Fibroblast of lung (primary cell): ENCODE measurements around the gene ZFYVE26. TPM values are rescaled to one million over a fixed set of nuclear protein-coding genes. Genes with fewer than 3 reads are reported as not detected.

ENCODE experiments used
- DNase-seq, 2 donors: peaks; one replicate each; pipeline versions ENCODE4 v3.0.0 to v3.0.0-alpha.2; 2010; ENCODE audit warnings: low read depth in 2 of 2
- H2AFZ ChIP-seq: 2 replicates; pipeline ENCODE4 v1.5.1; 2012; ENCODE audit warnings: low read length, control low read depth, inconsistent platforms
- H3K27ac ChIP-seq: 2 replicates; pipeline ENCODE4 v1.5.1; 2011; ENCODE audit warnings: low read length, control low read depth; ENCODE audit not compliant: insufficient read depth
- H3K27me3 ChIP-seq: 2 replicates; pipeline ENCODE4 v1.5.1; 2011; ENCODE audit warnings: mild to moderate bottlenecking, low read length; ENCODE audit not compliant: control insufficient read depth, insufficient read depth
- H3K36me3 ChIP-seq: 2 replicates; pipeline ENCODE4 v1.5.1; 2011; ENCODE audit warnings: low read length; ENCODE audit not compliant: control insufficient read depth, insufficient read depth
- H3K4me1 ChIP-seq: 2 replicates; pipeline ENCODE4 v1.5.1; 2011; ENCODE audit warnings: low read length; ENCODE audit not compliant: control insufficient read depth, insufficient read depth; ENCODE audit errors: extremely low read depth
- H3K4me2 ChIP-seq: 2 replicates; pipeline ENCODE4 v1.5.1; 2011; ENCODE audit warnings: low read length, control low read depth; ENCODE audit not compliant: insufficient read depth; ENCODE audit errors: extremely low read depth
- H3K4me3 ChIP-seq, 4 experiments: fragments of 200-600 bp in 1 of 4; sonication (generic) in 1 of 4; replicated peaks in 1 of 4; 2 replicates each; pipeline ENCODE4 v1.5.1; 2011 to 2016; ENCODE audit warnings: low read length in 4 of 4, low read depth in 3 of 4, mild to moderate bottlenecking in 3 of 4, control low read depth in 2 of 4, inconsistent platforms in 1 of 4, mixed read lengths in 1 of 4; ENCODE audit not compliant: insufficient read depth in 1 of 4; ENCODE audit errors: control extremely low read depth in 1 of 4
- H3K79me2 ChIP-seq: 2 replicates; pipeline ENCODE4 v1.5.1; 2012; ENCODE audit warnings: mild to moderate bottlenecking, low read length, inconsistent platforms; ENCODE audit not compliant: control insufficient read depth, insufficient read depth
- H3K9ac ChIP-seq: 2 replicates; pipeline ENCODE4 v1.5.1; 2011; ENCODE audit warnings: mild to moderate bottlenecking, low read length, control low read depth; ENCODE audit not compliant: insufficient read depth
- H3K9me3 ChIP-seq: 2 replicates; pipeline ENCODE4 v1.5.1; 2012; ENCODE audit warnings: low read depth, low read length; ENCODE audit not compliant: control insufficient read depth, insufficient read depth
- H4K20me1 ChIP-seq: 2 replicates; pipeline ENCODE4 v1.5.1; 2011; ENCODE audit warnings: low read length; ENCODE audit not compliant: control insufficient read depth, insufficient read depth; ENCODE audit errors: extremely low read depth
- EZH2 ChIP-seq: IDR thresholded peaks from 2 replicates; pipeline ENCODE4 v1.5.1; 2012; ENCODE audit warnings: low read length, control low read depth, mild to moderate bottlenecking; ENCODE audit errors: missing control alignments
- polyA plus RNA-seq, 2 donors: library from polyadenylated mRNA; depleted of rRNA in 1 of 2; stranded (reverse) in 1 of 2; unstranded in 1 of 2; fragments of >200 nt; gene quantifications; 2 replicates each; pipeline ENCODE4 v1.2.1, GENCODE V29; 2011 to 2012; ENCODE audit warnings: missing spikeins in 1 of 2
- total RNA-seq: library from RNA; depleted of rRNA; stranded (reverse); fragments of >200 nt; gene quantifications from 2 replicates; pipeline ENCODE4 v1.2.1, GENCODE V29; 2014
- TF ChIP-seq, protein P1 (sequence below), 2 donors: IDR thresholded peaks in 1 of 2; conservative IDR thresholded peaks in 1 of 2; 1 replicate in 1 of 2; 2 replicates in 1 of 2; pipeline ENCODE4 v1.5.1; 2011 to 2012; ENCODE audit warnings: low read length in 2 of 2, control low read depth in 1 of 2, inconsistent platforms in 1 of 2, low read depth in 1 of 2, mild to moderate bottlenecking in 1 of 2

ZFYVE26 gene
- total and polyA plus RNA-seq, 2 donors (not counting 1 experiment from before 2014, with no cell fraction given) = 8.4 to 18.7 TPM

- DNase-seq = no peak
- Histone ChIP-seq H3K9me3 (no peaks in the 10 kb centered on the region), H3K9ac (no peak overlapping the region), H3K4me3 (no peak overlapping the region), H3K4me2 (no peak overlapping the region), H3K36me3 (peaks cover 8% of the 10 kb centered on the region), H3K27ac (no peak overlapping the region), H3K79me2 (no peaks in the 10 kb centered on the region), H2AFZ (no peak overlapping the region), H3K4me1 (no peaks in the 10 kb centered on the region), H4K20me1 (no peaks in the 10 kb centered on the region), H3K27me3 (no peaks in the 10 kb centered on the region)
- TF ChIP-seq EZH2 = no peak
- TF ChIP-seq, protein P1, sequence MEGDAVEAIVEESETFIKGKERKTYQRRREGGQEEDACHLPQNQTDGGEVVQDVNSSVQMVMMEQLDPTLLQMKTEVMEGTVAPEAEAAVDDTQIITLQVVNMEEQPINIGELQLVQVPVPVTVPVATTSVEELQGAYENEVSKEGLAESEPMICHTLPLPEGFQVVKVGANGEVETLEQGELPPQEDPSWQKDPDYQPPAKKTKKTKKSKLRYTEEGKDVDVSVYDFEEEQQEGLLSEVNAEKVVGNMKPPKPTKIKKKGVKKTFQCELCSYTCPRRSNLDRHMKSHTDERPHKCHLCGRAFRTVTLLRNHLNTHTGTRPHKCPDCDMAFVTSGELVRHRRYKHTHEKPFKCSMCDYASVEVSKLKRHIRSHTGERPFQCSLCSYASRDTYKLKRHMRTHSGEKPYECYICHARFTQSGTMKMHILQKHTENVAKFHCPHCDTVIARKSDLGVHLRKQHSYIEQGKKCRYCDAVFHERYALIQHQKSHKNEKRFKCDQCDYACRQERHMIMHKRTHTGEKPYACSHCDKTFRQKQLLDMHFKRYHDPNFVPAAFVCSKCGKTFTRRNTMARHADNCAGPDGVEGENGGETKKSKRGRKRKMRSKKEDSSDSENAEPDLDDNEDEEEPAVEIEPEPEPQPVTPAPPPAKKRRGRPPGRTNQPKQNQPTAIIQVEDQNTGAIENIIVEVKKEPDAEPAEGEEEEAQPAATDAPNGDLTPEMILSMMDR (conservative IDR thresholded peaks at IDR 0.05 in 1 of 2, IDR thresholded peaks at IDR 0.05 in 1 of 2; ENCODE audit: low read depth in 1 of 2, low read length in 2 of 2) = no peak
Observed at GRCh38 chr14:67773844-67774377, 42.5 kb downstream of the ZFYVE26 start.

- H3K9me3 ChIP-seq = no peaks in the 10 kb centered on the region
- no peak overlapping the region for H3K4me3 ChIP-seq
- no peak for DNase-seq
- TF ChIP-seq, protein P1 (conservative IDR thresholded peaks at IDR 0.05 in 1 of 2, IDR thresholded peaks at IDR 0.05 in 1 of 2; ENCODE audit: low read depth in 1 of 2, low read length in 2 of 2) = no peak
- no peak for TF ChIP-seq EZH2
- no peak overlapping the region for H3K9ac ChIP-seq
- no peaks in the 10 kb centered on the region for H3K4me1 ChIP-seq
- no peak overlapping the region for H3K4me2 ChIP-seq
- no peak overlapping the region for H2AFZ ChIP-seq
- H4K20me1 ChIP-seq = no peaks in the 10 kb centered on the region
- peaks cover 3% of the 10 kb centered on the region for H3K36me3 ChIP-seq
- no peak overlapping the region for H3K27ac ChIP-seq
- H3K79me2 ChIP-seq = no peaks in the 10 kb centered on the region
- no peaks in the 10 kb centered on the region for H3K27me3 ChIP-seq
Observed at GRCh38 chr14:67768219-67768618, 48.2 kb downstream of the ZFYVE26 start.

DNA sequence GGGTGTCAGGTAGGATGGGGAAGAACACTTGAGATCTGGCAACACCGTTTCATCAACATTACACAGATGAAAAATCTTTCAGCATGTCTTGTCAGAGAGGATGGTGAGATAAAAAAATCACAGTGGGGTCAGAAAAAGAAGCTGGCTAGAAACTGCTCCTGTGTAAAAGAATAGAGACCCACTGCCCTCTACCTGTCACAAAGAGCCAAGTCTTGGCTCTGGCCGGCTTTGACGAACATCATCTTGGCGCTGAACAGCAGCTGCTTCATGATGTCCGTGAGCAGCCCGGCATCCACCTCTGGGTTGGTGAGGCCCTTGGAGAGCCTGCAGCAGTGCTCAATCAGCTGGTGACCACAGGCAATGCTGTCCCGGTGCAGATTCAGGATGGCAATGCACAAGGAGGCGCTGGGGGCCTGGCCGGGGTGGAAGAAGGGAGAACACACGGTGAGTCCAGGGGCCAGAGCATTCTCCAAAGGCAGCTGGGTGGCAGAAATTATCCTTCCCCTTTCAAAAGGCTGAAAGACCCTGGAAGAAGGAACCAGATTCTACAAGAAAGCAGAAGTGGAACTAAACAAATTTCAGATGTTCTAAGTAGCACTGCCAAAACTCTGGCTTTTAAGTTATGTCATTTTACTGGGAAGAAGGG is 50.2 kb downstream of the ZFYVE26 start:
- Histone ChIP-seq H3K4me2 (no peak overlapping the region), H2AFZ (no peak overlapping the region), H3K9me3 (no peaks in the 10 kb centered on the region), H3K36me3 (peaks cover 6% of the 10 kb centered on the region), H3K27ac (no peak overlapping the region), H3K79me2 (no peaks in the 10 kb centered on the region), H4K20me1 (no peaks in the 10 kb centered on the region), H3K9ac (no peak overlapping the region), H3K27me3 (no peaks in the 10 kb centered on the region), H3K4me1 (no peaks in the 10 kb centered on the region), H3K4me3 (no peak overlapping the region)
- TF ChIP-seq, protein P1 (conservative IDR thresholded peaks at IDR 0.05 in 1 of 2, IDR thresholded peaks at IDR 0.05 in 1 of 2; ENCODE audit: low read depth in 1 of 2, low read length in 2 of 2) = no peak
- no peak for DNase-seq
